ENCODE data around the gene CSNK1G1.
"Not testable (repeated sequence)": the region's sequence is repeated elsewhere in the genome, so short reads cannot be mapped to it uniquely, and the experiment has no call there.

CSNK1G1 gene

GRCh38 chr15:64125978-64126377, 230.0 kb downstream of the CSNK1G1 start:
- Histone ChIP-seq H3K9ac (no peak overlapping the region), H3K4me2 (no peak overlapping the region), H3K4me3 (IDR thresholded peaks at IDR 0.05; ENCODE audit: insufficient read depth, low read depth, low read length) (no peak overlapping the region), H4K20me1 (ENCODE audit: insufficient read depth) (no peaks in the 10 kb centered on the region), H3K27ac (no peak overlapping the region), H3K27me3 (ENCODE audit: insufficient read depth, low read depth) (no peaks in the 10 kb centered on the region), H3K36me3 (ENCODE audit: insufficient read depth) (no peaks in the 10 kb centered on the region), H2AFZ (ENCODE audit: low read depth) (no peak overlapping the region), H3K79me2 (ENCODE audit: insufficient read depth, low read depth) (no peaks in the 10 kb centered on the region), H3K4me1 (ENCODE audit: low read depth, poor library complexity, severe bottlenecking) (no peaks in the 10 kb centered on the region)
- no peak for TF ChIP-seq CTCF (conservative IDR thresholded peaks at IDR 0.05; ENCODE audit: low read depth, low read length)

- no peak overlapping the region for H2AFZ ChIP-seq (ENCODE audit: low read depth)
- TF ChIP-seq CTCF (conservative IDR thresholded peaks at IDR 0.05; ENCODE audit: low read depth, low read length), result no peak
- H3K4me2 ChIP-seq, result no peak overlapping the region
- H3K79me2 ChIP-seq (ENCODE audit: insufficient read depth, low read depth), result no peaks in the 10 kb centered on the region
- H3K27me3 ChIP-seq (ENCODE audit: insufficient read depth, low read depth), result no peaks in the 10 kb centered on the region
- no peak overlapping the region for H3K9ac ChIP-seq
- H3K4me3 ChIP-seq (IDR thresholded peaks at IDR 0.05; ENCODE audit: insufficient read depth, low read depth, low read length), result no peak overlapping the region
- no peaks in the 10 kb centered on the region for H3K36me3 ChIP-seq (ENCODE audit: insufficient read depth)
- H3K27ac ChIP-seq, result no peak overlapping the region
- H3K4me1 ChIP-seq (ENCODE audit: low read depth, poor library complexity, severe bottlenecking), result no peaks in the 10 kb centered on the region
- no peaks in the 10 kb centered on the region for H4K20me1 ChIP-seq (ENCODE audit: insufficient read depth)
Observed at GRCh38 chr15:64122936-64123351, 233.0 kb downstream of the CSNK1G1 start.

- Histone ChIP-seq H3K79me2 (ENCODE audit: insufficient read depth, low read depth) (no peaks in the 10 kb centered on the region), H2AFZ (ENCODE audit: low read depth) (no peak overlapping the region), H3K4me3 (IDR thresholded peaks at IDR 0.05; ENCODE audit: insufficient read depth, low read depth, low read length) (no peak overlapping the region), H3K9ac (no peak overlapping the region), H3K27me3 (ENCODE audit: insufficient read depth, low read depth) (no peaks in the 10 kb centered on the region), H3K4me2 (no peak overlapping the region), H3K36me3 (ENCODE audit: insufficient read depth) (no peaks in the 10 kb centered on the region), H4K20me1 (ENCODE audit: insufficient read depth) (no peaks in the 10 kb centered on the region), H3K27ac (no peak overlapping the region), H3K4me1 (ENCODE audit: low read depth, poor library complexity, severe bottlenecking) (no peaks in the 10 kb centered on the region)
- TF ChIP-seq CTCF (conservative IDR thresholded peaks at IDR 0.05; ENCODE audit: low read depth, low read length), result no peak
Observed at GRCh38 chr15:64122444-64122843, 233.5 kb downstream of the CSNK1G1 start.

GRCh38 chr15:64121614-64122013, 234.4 kb downstream of the CSNK1G1 start:
- no peaks in the 10 kb centered on the region for H3K4me1 ChIP-seq (ENCODE audit: low read depth, poor library complexity, severe bottlenecking)
- H3K9ac ChIP-seq, result no peak overlapping the region
- TF ChIP-seq CTCF (conservative IDR thresholded peaks at IDR 0.05; ENCODE audit: low read depth, low read length), result no peak
- H3K27ac ChIP-seq, result no peak overlapping the region
- no peaks in the 10 kb centered on the region for H3K79me2 ChIP-seq (ENCODE audit: insufficient read depth, low read depth)
- H3K4me2 ChIP-seq, result no peak overlapping the region
- H2AFZ ChIP-seq (ENCODE audit: low read depth), result no peak overlapping the region
- H3K36me3 ChIP-seq (ENCODE audit: insufficient read depth), result no peaks in the 10 kb centered on the region
- H3K27me3 ChIP-seq (ENCODE audit: insufficient read depth, low read depth), result no peaks in the 10 kb centered on the region
- no peaks in the 10 kb centered on the region for H4K20me1 ChIP-seq (ENCODE audit: insufficient read depth)
- no peak overlapping the region for H3K4me3 ChIP-seq (IDR thresholded peaks at IDR 0.05; ENCODE audit: insufficient read depth, low read depth, low read length)

DNA sequence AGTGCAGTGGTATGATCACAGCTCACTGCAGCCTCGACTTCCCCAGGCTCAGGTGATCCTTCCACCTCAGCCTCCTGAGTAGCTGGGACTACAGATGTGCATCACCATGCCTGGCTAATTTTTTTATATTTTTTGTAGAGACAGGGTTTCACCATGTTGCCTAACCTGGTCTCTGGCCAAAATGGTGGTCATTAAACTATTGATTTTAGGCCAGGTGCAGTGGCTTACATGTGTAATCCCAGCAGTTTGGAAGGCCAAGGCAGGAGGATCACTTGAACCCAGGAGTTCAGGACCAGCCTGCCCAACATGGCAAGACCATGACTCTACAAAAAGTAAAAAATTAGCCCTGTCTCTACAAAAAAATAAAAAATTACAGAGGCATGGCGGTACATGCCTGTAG, 235.7 kb downstream of the CSNK1G1 start:
- H3K36me3 ChIP-seq (ENCODE audit: insufficient read depth); H3K27me3 ChIP-seq (ENCODE audit: insufficient read depth, low read depth); H4K20me1 ChIP-seq (ENCODE audit: insufficient read depth); H2AFZ ChIP-seq (ENCODE audit: low read depth); H3K4me3 ChIP-seq (IDR thresholded peaks at IDR 0.05; ENCODE audit: insufficient read depth, low read depth, low read length); H3K9ac ChIP-seq; H3K4me2 ChIP-seq; H3K27ac ChIP-seq; H3K79me2 ChIP-seq (ENCODE audit: insufficient read depth, low read depth); H3K4me1 ChIP-seq (ENCODE audit: low read depth, poor library complexity, severe bottlenecking): not testable (repeated sequence)

All from KMS-11 (cell line).